SU-DHL-6 (cell line): ENCODE measurements around the gene MACC1.

Experiments used
- H2AFZ ChIP-seq: fragments of 200-600 bp; sonication (generic); 2 replicates; pipeline ENCODE4 v1.6.1; 2014; ENCODE audit warnings: low read depth, mild to moderate bottlenecking, moderate library complexity, mixed read lengths, antibody characterized with exemption, low read length; ENCODE audit not compliant: severe bottlenecking
- H3F3A ChIP-seq: fragments of 200-600 bp; shearing (Covaris generic); 2 replicates; pipeline ENCODE4 v1.6.0; 2016; ENCODE audit warnings: antibody characterized with exemption, mild to moderate bottlenecking; ENCODE audit not compliant: insufficient read depth
- H3K27ac ChIP-seq: fragments of 200-600 bp; sonication (generic); 2 replicates; pipeline ENCODE4 v1.5.1; 2016; ENCODE audit warnings: low read depth, mild to moderate bottlenecking, low read length, moderate library complexity, mixed read lengths
- H3K27me3 ChIP-seq: fragments of 200-600 bp; sonication (generic), shearing (Covaris generic); 2 replicates; pipeline ENCODE4 v1.6.0; 2014; ENCODE audit warnings: mild to moderate bottlenecking, low read length
- H3K36me3 ChIP-seq: fragments of 200-600 bp; sonication (generic); 2 replicates; pipeline ENCODE4 v1.6.1; 2014; ENCODE audit warnings: mild to moderate bottlenecking, low read length, mixed read lengths
- H3K4me2 ChIP-seq: fragments of 300-600, 200-600 bp; shearing (Covaris generic), sonication (generic); 2 replicates; pipeline ENCODE4 v1.6.0; 2014; ENCODE audit warnings: low read length, low read depth, mild to moderate bottlenecking; ENCODE audit not compliant: poor library complexity, severe bottlenecking
- H3K4me3 ChIP-seq: fragments of 200-600 bp; sonication (generic); 2 replicates; pipeline ENCODE4 v1.5.1; 2014; ENCODE audit warnings: antibody characterized with exemption, low read length, mild to moderate bottlenecking, mixed read lengths; ENCODE audit not compliant: insufficient read depth, poor library complexity, severe bottlenecking
- H3K79me2 ChIP-seq: fragments of 200-600 bp; sonication (generic); 2 replicates; pipeline ENCODE4 v1.6.1; 2014; ENCODE audit warnings: mild to moderate bottlenecking, low read length, moderate library complexity; ENCODE audit not compliant: insufficient read depth
- H3K9ac ChIP-seq: fragments of 200-600 bp; sonication (generic); 2 replicates; pipeline ENCODE4 v1.7.0; 2014; ENCODE audit warnings: mild to moderate bottlenecking, low read length
- H3K9me2 ChIP-seq: fragments of 200-600 bp; sonication (generic); replicated peaks from 2 replicates; pipeline ENCODE4 v1.6.1; 2014; ENCODE audit warnings: low read length; ENCODE audit not compliant: insufficient read depth
- H3K9me3 ChIP-seq: fragments of 200-600 bp; sonication (generic); 2 replicates; pipeline ENCODE4 v1.6.1; 2014; ENCODE audit warnings: low read length, mixed read lengths; ENCODE audit not compliant: insufficient read depth
- H4K20me1 ChIP-seq: fragments of 200-600 bp; sonication (generic); 2 replicates; pipeline ENCODE4 v1.6.1; 2014; ENCODE audit warnings: low read depth, mild to moderate bottlenecking, antibody characterized with exemption, low read length, moderate library complexity, mixed read lengths
- CTCF ChIP-seq: fragments of 200-600 bp; sonication (generic); IDR thresholded peaks from one replicate; pipeline ENCODE4 v1.5.1; 2017; ENCODE audit warnings: antibody characterized with exemption, mild to moderate bottlenecking, low read length, moderate library complexity; ENCODE audit not compliant: insufficient read depth, poor library complexity, severe bottlenecking
- EZH2phosphoT487 ChIP-seq: fragments of 200-600 bp; sonication (generic), shearing (Covaris generic); conservative IDR thresholded peaks from 2 replicates; pipeline ENCODE4 v1.6.1; 2018; ENCODE audit warnings: mild to moderate bottlenecking, antibody characterized with exemption, low read length, moderate library complexity, mixed read lengths

The MACC1 gene

DNA sequence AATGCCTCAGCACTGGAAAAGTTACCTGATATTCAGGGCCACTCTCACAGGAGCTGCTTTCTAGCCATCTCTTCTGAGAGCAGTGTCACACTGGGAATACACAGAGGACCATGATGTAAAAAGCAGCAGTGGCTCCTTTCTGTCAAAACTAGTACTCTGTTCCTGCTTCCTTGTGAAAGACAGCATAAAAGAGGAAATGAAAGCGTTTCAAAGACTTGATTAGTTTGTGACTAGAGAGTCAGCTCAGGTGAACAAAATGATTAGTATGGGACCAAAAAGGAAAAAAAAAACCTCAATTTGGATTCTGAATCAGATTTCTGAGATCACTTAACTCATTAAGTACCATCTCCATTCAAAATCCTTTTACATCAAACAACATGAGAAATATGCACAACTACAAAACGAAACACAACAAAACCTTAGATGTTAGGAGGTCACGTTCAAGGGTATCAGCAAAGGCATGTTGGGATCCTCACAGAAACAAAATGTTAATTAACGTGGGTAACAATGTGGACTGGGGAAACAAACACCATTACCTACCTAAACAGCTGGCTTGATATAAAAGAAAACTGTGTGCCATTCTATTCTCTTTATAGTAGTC, 103.7 kb downstream of the MACC1 start:
- no peak for TF ChIP-seq CTCF
- TF ChIP-seq EZH2phosphoT487 = no peak
- H2AFZ ChIP-seq = no peak overlapping the region

DNA sequence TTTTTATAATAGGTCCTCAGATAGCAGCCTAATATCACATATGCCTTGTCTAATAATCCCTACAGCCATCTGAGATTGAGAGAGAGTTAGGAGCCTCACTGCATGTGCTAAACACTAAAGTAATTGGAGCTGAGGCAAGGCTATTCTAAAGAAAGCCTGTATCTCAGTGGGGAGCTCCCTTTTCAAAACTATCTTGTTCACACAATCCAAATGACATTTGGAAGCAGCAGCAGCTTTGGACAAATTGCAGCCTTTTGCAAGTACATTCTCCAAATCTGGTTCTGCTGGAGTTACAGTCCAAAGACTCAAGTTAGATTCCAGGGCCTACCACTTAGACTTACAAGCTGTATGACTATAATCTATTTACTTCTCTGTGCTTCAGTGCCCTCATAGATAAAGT, 104.5 kb downstream of the MACC1 start:
- Histone ChIP-seq H3K4me3 (no peak overlapping the region), H2AFZ (no peak overlapping the region), H3K27ac (no peak overlapping the region), H3K4me2 (no peak overlapping the region), H3K9me3 (no peaks in the 10 kb centered on the region), H3K36me3 (no peaks in the 10 kb centered on the region), H3K9me2 (no peaks in the 10 kb centered on the region), H3K79me2 (no peaks in the 10 kb centered on the region), H3K27me3 (no peaks in the 10 kb centered on the region), H4K20me1 (no peaks in the 10 kb centered on the region), H3K9ac (no peak overlapping the region), H3F3A (peaks cover 13% of the 10 kb centered on the region; the same call in 1 of the 2 replicates)
- TF ChIP-seq CTCF (no peak), EZH2phosphoT487 (no peak)

More for the DNA sequence above, 103.7 kb downstream of the MACC1 start:
- H3K9me3 ChIP-seq = no peaks in the 10 kb centered on the region
- H3K27ac ChIP-seq = no peak overlapping the region
- H3K9me2 ChIP-seq = no peaks in the 10 kb centered on the region
- H3K36me3 ChIP-seq = no peaks in the 10 kb centered on the region
- H3K27me3 ChIP-seq = no peaks in the 10 kb centered on the region
- H3K9ac ChIP-seq = no peak overlapping the region
- H3K79me2 ChIP-seq = no peaks in the 10 kb centered on the region
- H3F3A ChIP-seq = peaks cover 13% of the 10 kb centered on the region; the same call in 1 of the 2 replicates
- H4K20me1 ChIP-seq = no peaks in the 10 kb centered on the region
- H3K4me3 ChIP-seq = no peak overlapping the region
- peak overlapping the region; percentile 16 for H3K4me2 ChIP-seq

DNA sequence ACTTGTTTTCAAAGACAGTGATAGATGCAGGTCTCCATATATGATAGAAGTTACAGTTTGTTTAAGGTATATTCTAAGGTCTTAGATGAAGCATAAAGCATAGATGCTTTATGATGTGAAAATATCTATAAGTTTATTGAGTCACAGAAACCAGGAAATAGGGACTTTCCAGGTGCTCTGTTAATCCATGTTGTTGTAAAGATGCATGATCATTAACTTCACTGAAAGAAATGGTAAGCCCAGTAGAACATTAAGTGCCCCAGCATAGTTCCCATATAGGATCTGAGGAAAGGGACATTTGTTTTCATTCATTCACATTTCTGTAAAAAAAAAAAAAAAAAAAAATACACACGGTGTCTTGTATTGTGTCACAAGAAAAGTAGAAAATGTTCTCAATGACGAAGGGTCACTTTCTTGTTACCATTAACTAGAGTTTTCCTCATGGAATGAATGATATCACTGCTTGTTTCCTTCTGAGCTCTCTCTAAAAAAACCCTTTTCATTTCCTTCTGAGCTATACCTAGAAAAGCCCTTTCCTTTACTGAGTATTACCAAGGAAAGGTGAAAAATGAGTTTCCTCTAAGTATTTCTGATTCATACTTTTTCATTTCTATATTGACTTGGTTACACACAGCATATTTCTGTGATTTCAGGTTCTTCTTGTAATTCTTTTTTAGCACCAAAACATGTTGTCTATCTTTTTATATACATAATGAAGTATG, 105.2 kb downstream of the MACC1 start:
- Histone ChIP-seq H3K9me3 (no peaks in the 10 kb centered on the region), H3K79me2 (no peaks in the 10 kb centered on the region), H3K27me3 (no peaks in the 10 kb centered on the region), H3K4me2 (no peak overlapping the region), H3K36me3 (no peaks in the 10 kb centered on the region), H2AFZ (no peak overlapping the region), H3K9me2 (no peaks in the 10 kb centered on the region), H3K4me3 (no peak overlapping the region), H3K9ac (no peak overlapping the region), H4K20me1 (no peaks in the 10 kb centered on the region), H3K27ac (no peak overlapping the region), H3F3A (peaks cover 13% of the 10 kb centered on the region; the same call in 1 of the 2 replicates)
- TF ChIP-seq CTCF (no peak), EZH2phosphoT487 (no peak)
